Posterior cingulate gyrus (tissue), 11 donors: Measurements from ENCODE around the gene LAMTOR3.
"Not testable (repeated sequence)": the region's sequence is repeated elsewhere in the genome, so short reads cannot be mapped to it uniquely, and the experiment has no call there.

Source experiments
- DNase-seq, 10 donors: peaks; one replicate each; pipeline versions ENCODE4 v3.0.0 to v3.0.0-alpha.2; 2020 to 2021; ENCODE audit warnings: mixed read lengths in 3 of 10
- intact Hi-C: fragments of 100-400 bp; cut with DNase I; formaldehyde crosslinking; loops from one replicate; pipeline ENCODE4 v1.15.1; 2023

Gene LAMTOR3

GRCh38 chr4:99833756-99834155, 60.5 kb downstream of the LAMTOR3 start:
- intact Hi-C loops = no loop called here
- DNase-seq = no peak

- DNase-seq = no peak
These were observed 61.5 kb downstream of the LAMTOR3 start for GRCh38 chr4:99832758-99833157.

DNA sequence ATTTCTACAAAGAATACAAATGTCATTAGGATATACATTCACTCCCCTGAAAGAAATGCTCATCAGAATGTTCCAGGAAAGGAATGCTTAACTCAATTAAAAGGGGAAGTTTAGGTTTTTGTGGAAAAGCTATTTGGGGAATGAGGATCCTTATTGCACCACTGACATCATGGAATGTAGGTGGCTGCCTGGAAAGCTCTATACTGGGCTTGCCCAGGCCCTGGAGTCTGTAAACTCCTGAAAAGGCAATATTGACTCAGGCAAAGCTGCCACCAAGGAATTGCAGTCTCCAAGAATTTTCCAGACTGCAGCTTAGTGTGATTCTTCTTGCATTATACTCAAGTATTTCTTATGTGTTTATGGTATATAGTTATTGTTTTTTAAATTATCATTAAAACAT, 61.9 kb downstream of the LAMTOR3 start:
- no peak for DNase-seq
- intact Hi-C loops = no loop called here

More at GRCh38 chr4:99832758-99833157, 61.5 kb downstream of the LAMTOR3 start:
- intact Hi-C loops = no loop called here

DNA sequence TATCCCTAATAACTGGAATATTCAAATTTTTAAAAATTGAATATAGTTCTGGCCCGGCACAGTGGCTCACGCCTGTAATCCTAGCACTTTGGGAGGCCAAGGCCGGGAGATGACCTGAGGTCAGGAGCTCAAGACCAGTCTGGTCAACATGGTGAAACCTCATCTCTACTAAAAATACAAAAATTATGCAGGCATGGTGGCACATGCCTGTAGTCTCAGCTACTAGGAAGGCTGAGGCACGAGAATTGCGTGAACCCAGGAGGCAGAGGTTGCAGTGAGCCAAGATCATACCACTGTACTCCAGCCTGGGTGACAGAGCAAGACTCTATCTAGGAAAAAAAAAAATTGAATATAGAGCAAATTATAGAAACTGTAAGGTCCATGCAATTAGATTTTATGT, 64.2 kb downstream of the LAMTOR3 start:
- DNase-seq, intact Hi-C loops: not testable (repeated sequence)

DNA sequence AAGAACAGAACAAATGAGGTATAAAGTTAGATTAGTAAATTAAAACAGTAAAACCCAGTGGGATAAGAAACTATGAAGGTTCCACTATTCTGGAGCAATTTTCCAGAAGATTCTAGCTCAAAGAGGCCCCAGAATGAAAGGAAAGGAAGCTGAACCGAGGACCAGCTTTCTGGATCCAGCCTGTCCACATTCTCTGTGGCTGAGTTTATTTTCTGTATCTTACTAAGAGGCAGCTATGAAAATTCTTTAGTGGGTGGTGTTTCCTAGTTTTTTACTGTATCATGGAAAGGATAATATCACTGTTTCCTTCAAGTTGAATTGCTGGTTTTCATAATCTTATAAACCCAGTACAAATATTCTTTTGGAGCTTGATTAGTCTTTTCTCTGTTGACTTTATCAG, 65.8 kb downstream of the LAMTOR3 start:
- intact Hi-C loops = no loop called here
- DNase-seq = no peak
